IPS DF 6.9 (cell line): ENCODE results near the gene ERAP2.
"Not testable (repeated sequence)": the region's sequence is repeated elsewhere in the genome, so short reads cannot be mapped to it uniquely, and the experiment has no call there.

ENCODE experiments used
- DNase-seq: peaks from one replicate; pipeline ENCODE4 v3.0.0-alpha.2; 2013; ENCODE audit warnings: low read depth, low spot score
- H3K27ac ChIP-seq: one replicate; pipeline ENCODE4 v1.5.1; 2013; ENCODE audit warnings: low read length, control low read depth
- H3K27me3 ChIP-seq: 2 replicates; pipeline ENCODE4 v1.6.1; 2013; ENCODE audit warnings: mild to moderate bottlenecking, low read length; ENCODE audit not compliant: control insufficient read depth, insufficient read depth
- H3K36me3 ChIP-seq: 2 replicates; pipeline ENCODE4 v1.6.1; 2013; ENCODE audit warnings: low read length; ENCODE audit not compliant: control insufficient read depth, insufficient read depth
- H3K4me1 ChIP-seq: 2 replicates; pipeline ENCODE4 v1.6.1; 2013; ENCODE audit warnings: low read length; ENCODE audit not compliant: control insufficient read depth, insufficient read depth
- H3K4me3 ChIP-seq: 2 replicates; pipeline ENCODE4 v1.5.1; 2013; ENCODE audit warnings: mild to moderate bottlenecking, low read length
- H3K9me3 ChIP-seq: 2 replicates; pipeline ENCODE4 v1.6.1; 2013; ENCODE audit warnings: low read length, inconsistent platforms; ENCODE audit not compliant: control insufficient read depth, insufficient read depth
- WGBS: extraction: QIAGEN DNeasy Blood & Tissue Kit; methylation state at CpG from one replicate; pipeline ENCODE4 v1.1.7; 2013; ENCODE audit warnings: mixed read lengths, missing lambda C conversion rate; ENCODE audit not compliant: insufficient read length, insufficient coverage; 5-methylcytosine and 5-hydroxymethylcytosine counted together

Gene ERAP2

GRCh38 chr5:96919754-96920197, 43.5 kb downstream of the ERAP2 start:
- H3K4me1 ChIP-seq: no peaks in the 10 kb centered on the region
- H3K27me3 ChIP-seq: no peaks in the 10 kb centered on the region
- DNase-seq: no peak
- H3K27ac ChIP-seq: no peak overlapping the region
- H3K4me3 ChIP-seq: no peak overlapping the region
- no peaks in the 10 kb centered on the region for H3K36me3 ChIP-seq
- WGBS: no CpG with 5 or more reads among the region's 4 CpGs
- no peaks in the 10 kb centered on the region for H3K9me3 ChIP-seq

DNA sequence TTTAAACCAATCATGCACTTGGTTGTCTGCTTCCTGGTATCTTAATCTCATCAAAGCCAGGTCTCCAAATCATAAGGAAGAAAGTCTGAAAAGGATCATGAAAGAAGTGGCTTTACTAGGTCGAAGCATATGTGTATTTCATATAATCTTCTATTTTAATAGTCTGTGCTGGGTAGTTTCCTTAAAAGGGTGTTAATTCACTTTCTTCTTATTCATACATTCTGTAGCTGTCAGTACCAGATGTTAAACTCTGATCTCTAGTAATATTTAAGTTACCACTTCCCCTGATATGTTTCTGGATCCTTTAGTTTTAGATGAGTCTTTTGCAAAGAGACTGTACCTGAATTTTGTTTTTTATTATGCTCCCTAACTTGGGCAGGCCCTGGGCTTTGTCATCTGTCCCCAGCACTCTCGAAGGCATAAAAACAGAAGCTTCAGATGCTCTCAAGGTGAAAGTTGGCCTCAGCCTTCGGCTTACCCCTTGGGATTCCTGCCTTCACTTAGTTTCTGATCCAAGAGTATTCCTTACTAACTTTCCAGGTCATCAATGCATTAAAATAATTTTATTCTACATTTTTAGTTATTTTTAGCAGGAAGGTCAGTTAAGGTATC, 44.5 kb downstream of the ERAP2 start:
- Histone ChIP-seq H3K36me3 (no peaks in the 10 kb centered on the region), H3K4me3 (no peak overlapping the region), H3K27me3 (no peaks in the 10 kb centered on the region), H3K9me3 (no peaks in the 10 kb centered on the region), H3K4me1 (no peaks in the 10 kb centered on the region), H3K27ac (no peak overlapping the region)
- DNase-seq: no peak
- WGBS: no CpG with 5 or more reads among the region's 3 CpGs

DNA sequence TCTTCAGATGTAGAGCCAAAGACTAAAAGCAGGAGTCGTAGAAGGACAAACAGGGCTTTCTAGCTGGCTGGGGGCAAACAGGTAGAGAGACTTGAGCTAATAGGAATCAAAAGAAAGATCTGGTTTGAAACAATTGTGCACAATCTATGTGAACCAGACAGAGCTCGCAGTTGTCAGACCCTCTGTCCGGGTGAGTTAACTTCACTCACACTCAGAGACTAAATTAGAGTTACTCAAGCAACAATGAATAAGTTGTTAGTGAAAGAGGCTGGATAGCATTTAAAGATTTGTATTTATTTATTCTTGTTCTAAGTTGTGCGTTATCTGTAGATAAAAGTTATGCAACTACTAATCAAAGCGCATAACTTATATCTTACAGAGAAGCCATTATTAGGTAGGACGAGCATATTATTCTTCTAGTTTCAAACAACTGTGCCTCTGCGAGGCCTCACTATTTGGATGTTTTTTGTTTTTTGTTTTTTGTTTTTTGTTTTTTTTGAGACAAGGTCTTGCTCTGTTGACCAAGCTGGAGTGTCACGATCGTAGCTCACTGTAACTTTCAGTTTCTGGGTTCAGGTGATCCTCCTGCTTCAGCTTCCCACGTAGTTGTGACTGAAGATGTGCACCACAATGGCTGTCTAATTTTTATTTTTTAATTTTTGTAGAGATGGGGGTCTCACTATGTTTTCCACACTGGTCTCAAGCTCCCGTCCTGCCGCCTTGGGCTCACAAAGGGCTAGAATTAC, 46.4 kb downstream of the ERAP2 start:
- Histone ChIP-seq H3K4me3 (no peak overlapping the region), H3K36me3 (no peaks in the 10 kb centered on the region), H3K27ac (no peak overlapping the region), H3K4me1 (no peaks in the 10 kb centered on the region), H3K9me3 (no peaks in the 10 kb centered on the region), H3K27me3 (no peaks in the 10 kb centered on the region)
- no peak for DNase-seq
- no CpG with 5 or more reads among the region's 12 CpGs for WGBS

GRCh38 chr5:96924016-96924443, 47.7 kb downstream of the ERAP2 start:
- no CpG with 5 or more reads among the region's 3 CpGs for WGBS
- H3K4me1 ChIP-seq: no peaks in the 10 kb centered on the region
- H3K27ac ChIP-seq: no peak overlapping the region
- H3K36me3 ChIP-seq: no peaks in the 10 kb centered on the region
- no peaks in the 10 kb centered on the region for H3K27me3 ChIP-seq
- H3K9me3 ChIP-seq: no peaks in the 10 kb centered on the region
- H3K4me3 ChIP-seq: no peak overlapping the region
- no peak for DNase-seq

DNA sequence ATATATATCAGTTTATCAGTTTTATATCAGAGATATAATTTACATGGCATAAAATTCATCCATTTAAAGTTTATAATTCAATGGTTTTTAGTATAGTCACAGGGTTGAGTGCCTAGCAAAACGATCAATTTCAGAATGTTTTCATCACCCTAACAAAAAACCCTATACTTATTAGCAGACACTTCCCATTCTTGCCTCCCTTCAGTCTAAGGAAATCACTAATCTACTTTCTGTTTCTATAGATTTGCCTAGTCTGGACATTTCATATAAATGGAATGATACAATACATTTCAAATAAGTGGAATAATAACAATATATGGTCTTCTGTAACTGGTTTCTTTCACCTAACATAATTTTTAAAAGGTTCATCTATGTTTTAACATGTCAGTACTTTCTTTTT, 50.0 kb downstream of the ERAP2 start:
- no peaks in the 10 kb centered on the region for H3K4me1 ChIP-seq
- no CpG with 5 or more reads among the region's 1 CpG for WGBS
- no peaks in the 10 kb centered on the region for H3K9me3 ChIP-seq

DNA sequence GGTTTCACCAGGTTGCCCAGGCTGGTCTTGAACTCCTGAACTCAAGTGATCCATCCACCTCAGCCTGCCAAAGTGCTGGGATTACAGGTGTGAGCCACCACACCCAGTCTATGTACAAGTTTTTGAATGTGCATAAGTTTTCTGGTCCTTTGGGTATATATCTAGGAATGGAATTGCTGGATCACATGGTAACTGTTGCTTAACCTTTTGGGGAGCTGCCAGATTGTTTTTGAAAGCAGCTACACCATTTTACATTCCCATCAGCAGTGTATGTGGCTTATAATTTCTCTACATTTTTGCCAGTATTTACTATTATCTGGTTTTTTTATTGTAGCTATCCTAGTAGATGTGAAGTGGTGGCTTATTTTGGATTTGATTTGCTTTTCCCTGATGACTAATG, 50.7 kb downstream of the ERAP2 start:
- no peaks in the 10 kb centered on the region for H3K27me3 ChIP-seq
- H3K36me3 ChIP-seq: no peaks in the 10 kb centered on the region
- no peaks in the 10 kb centered on the region for H3K4me1 ChIP-seq
- no peak for DNase-seq
- H3K4me3 ChIP-seq: no peak overlapping the region
- no peak overlapping the region for H3K27ac ChIP-seq
- no peaks in the 10 kb centered on the region for H3K9me3 ChIP-seq

More for the DNA sequence above, 50.0 kb downstream of the ERAP2 start:
- Histone ChIP-seq H3K27me3 (no peaks in the 10 kb centered on the region), H3K4me3 (no peak overlapping the region), H3K36me3 (no peaks in the 10 kb centered on the region), H3K27ac (no peak overlapping the region)
- no peak for DNase-seq

DNA sequence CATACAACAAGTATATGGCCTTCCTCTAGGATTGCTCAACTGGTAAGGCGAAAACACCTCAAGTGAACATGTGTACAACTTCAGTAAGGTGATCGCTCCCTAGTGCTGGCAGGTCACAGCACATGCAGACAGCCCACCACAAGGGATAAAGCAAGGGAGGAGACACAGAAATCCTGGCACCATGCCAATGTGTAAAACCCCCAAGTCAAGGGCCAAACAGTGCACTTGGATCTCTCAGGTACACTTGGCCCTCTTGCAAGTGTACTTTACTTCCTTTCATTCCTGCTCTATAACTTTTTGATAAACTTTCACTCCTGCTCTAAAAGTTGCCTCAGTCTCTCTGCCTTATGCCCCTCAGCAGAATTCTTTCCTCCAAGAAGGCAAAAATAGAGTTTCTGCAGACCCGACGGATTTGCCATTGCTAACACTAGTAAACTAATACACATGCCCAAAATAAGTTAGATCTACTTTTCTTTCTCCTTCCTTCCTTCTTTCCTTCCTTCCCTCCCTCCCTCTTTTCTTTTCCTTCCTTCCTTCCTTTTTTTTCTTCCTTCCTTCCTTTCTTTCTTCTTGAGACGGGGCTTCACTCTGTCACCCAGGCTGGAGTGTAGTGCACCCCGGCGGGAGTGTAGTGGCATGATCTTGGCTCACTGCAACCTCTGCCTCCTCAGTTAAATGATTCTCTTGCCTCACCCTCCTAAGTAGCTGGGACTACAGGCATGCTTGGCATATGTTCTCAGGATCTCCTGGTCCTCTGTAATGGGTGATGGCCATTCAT, 52.8 kb downstream of the ERAP2 start:
- H3K27ac ChIP-seq: no peak overlapping the region
- DNase-seq: no peak
- H3K4me1 ChIP-seq: no peaks in the 10 kb centered on the region
- no CpG with 5 or more reads among the region's 7 CpGs for WGBS
- no peaks in the 10 kb centered on the region for H3K9me3 ChIP-seq
- H3K36me3 ChIP-seq: no peaks in the 10 kb centered on the region
- no peak overlapping the region for H3K4me3 ChIP-seq
- no peaks in the 10 kb centered on the region for H3K27me3 ChIP-seq

DNA sequence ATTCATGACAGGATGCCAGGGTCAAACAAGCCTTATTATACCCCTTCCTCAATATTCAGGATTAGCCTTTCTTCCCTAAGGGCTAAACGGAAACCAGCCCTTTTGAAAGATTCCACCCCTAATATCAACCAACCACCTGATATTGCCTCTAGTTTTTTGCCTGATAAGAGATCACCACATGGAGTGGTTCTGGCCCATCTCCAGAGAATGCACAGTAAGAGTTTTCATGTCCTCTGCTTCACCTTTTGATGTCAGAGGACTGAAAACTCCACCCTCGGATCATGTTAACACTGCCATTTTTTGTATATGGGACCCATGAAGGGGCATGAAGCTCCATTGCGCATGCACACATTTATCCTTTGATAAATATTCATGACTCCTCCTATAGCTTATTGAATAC, 53.8 kb downstream of the ERAP2 start:
- no peaks in the 10 kb centered on the region for H3K27me3 ChIP-seq
- no peaks in the 10 kb centered on the region for H3K9me3 ChIP-seq
- no peak for DNase-seq
- no CpG with 5 or more reads among the region's 3 CpGs for WGBS
- H3K4me3 ChIP-seq: no peak overlapping the region
- no peaks in the 10 kb centered on the region for H3K36me3 ChIP-seq
- no peak overlapping the region for H3K27ac ChIP-seq
- H3K4me1 ChIP-seq: no peaks in the 10 kb centered on the region

DNA sequence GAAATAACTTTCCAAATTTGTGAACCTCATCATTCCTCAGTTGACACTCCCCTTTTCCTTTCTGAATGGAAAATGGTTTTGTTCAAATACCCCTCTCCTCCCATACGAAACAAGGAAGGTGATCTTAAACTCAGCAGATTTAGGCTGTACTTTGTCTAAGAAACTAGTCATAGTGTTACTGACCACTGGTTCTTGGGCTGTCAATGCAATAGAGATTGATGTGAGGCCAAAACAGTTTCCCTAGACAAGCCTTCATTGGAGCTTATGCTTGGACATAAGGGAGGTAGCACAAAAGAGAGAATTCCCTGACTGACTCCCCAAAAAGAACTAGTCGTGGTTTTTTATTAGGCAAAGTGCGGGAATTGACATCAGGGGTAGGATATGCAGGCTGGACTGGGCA, 54.3 kb downstream of the ERAP2 start:
- H3K27ac ChIP-seq: no peak overlapping the region
- no peak overlapping the region for H3K4me3 ChIP-seq
- H3K27me3 ChIP-seq: no peaks in the 10 kb centered on the region
- DNase-seq: no peak
- H3K4me1 ChIP-seq: no peaks in the 10 kb centered on the region
- H3K36me3 ChIP-seq: no peaks in the 10 kb centered on the region
- no CpG with 5 or more reads among the region's 3 CpGs for WGBS
- H3K9me3 ChIP-seq: no peaks in the 10 kb centered on the region

GRCh38 chr5:96931037-96931436, 54.7 kb downstream of the ERAP2 start:
- no CpG with 5 or more reads among the region's 2 CpGs for WGBS
- H3K4me3 ChIP-seq, H3K9me3 ChIP-seq, H3K27me3 ChIP-seq, DNase-seq, H3K4me1 ChIP-seq, H3K27ac ChIP-seq, H3K36me3 ChIP-seq: not testable (repeated sequence)
